GM19372 (cell line): ENCODE data around the gene SLC16A11.
"Not testable (repeated sequence)": the region's sequence is repeated elsewhere in the genome, so short reads cannot be mapped to it uniquely, and the experiment has no call there.

Experiments used
- ATAC-seq: cut with Tn5 transposase; IDR thresholded peaks from one replicate; pipeline ENCODE4 v1.9.1; 2021; ENCODE audit warnings: mild to moderate bottlenecking, low read depth, moderate library complexity; ENCODE audit not compliant: unreplicated experiment

The SLC16A11 gene

GRCh38 chr17:7043497-7044198 is at the start of gene SLC16A11:
SLC16A11 (minus strand) TSS chr17:7044092; CDS start chr17:7043513, 579 bp downstream.
- ATAC-seq: no peak

- ATAC-seq: not testable (repeated sequence)
These were observed 47.6 kb upstream of the SLC16A11 start for GRCh38 chr17:7091311-7092005.

- ATAC-seq: not testable (repeated sequence)
These were observed 45.7 kb upstream of the SLC16A11 start for GRCh38 chr17:7089570-7089969.

- ATAC-seq: not testable (repeated sequence)
These were observed 44.5 kb upstream of the SLC16A11 start for GRCh38 chr17:7088442-7088841.

- no peak for ATAC-seq
These were observed 40.2 kb upstream of the SLC16A11 start for GRCh38 chr17:7084088-7084487.

- no peak for ATAC-seq
These were observed 39.7 kb upstream of the SLC16A11 start for GRCh38 chr17:7083592-7083991.

GRCh38 chr17:7081341-7082062 is 37.6 kb upstream of the SLC16A11 start:
- no peak for ATAC-seq

- ATAC-seq: no peak
These were observed 36.7 kb upstream of the SLC16A11 start for GRCh38 chr17:7080456-7081041.

GRCh38 chr17:7079581-7080455 is 35.9 kb upstream of the SLC16A11 start, which contains the start of gene CLEC10A:
CLEC10A (minus strand) TSS chr17:7080251; CDS start chr17:7078812, 1,439 bp downstream.
- no peak for ATAC-seq

GRCh38 chr17:7078711-7079110 is 34.8 kb upstream of the SLC16A11 start:
- no peak for ATAC-seq

GRCh38 chr17:7077911-7078546 is 34.1 kb upstream of the SLC16A11 start:
- ATAC-seq: no peak

- no peak for ATAC-seq
These were observed 31.0 kb upstream of the SLC16A11 start for GRCh38 chr17:7074931-7075330.

- no peak for ATAC-seq
These were observed 28.5 kb upstream of the SLC16A11 start for GRCh38 chr17:7072406-7072805.

GRCh38 chr17:7070712-7071111 is 26.8 kb upstream of the SLC16A11 start:
- no peak for ATAC-seq

- no peak for ATAC-seq
These were observed 24.4 kb upstream of the SLC16A11 start for GRCh38 chr17:7068268-7068667.

GRCh38 chr17:7067198-7067597 is 23.3 kb upstream of the SLC16A11 start:
- ATAC-seq: no peak

- ATAC-seq: no peak
These were observed 20.4 kb upstream of the SLC16A11 start for GRCh38 chr17:7064261-7064660.

GRCh38 chr17:7063518-7064094 is 19.7 kb upstream of the SLC16A11 start:
- no peak for ATAC-seq
